ENCODE data around the gene UBL3.

UBL3 gene, protein sequence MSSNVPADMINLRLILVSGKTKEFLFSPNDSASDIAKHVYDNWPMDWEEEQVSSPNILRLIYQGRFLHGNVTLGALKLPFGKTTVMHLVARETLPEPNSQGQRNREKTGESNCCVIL

DNA sequence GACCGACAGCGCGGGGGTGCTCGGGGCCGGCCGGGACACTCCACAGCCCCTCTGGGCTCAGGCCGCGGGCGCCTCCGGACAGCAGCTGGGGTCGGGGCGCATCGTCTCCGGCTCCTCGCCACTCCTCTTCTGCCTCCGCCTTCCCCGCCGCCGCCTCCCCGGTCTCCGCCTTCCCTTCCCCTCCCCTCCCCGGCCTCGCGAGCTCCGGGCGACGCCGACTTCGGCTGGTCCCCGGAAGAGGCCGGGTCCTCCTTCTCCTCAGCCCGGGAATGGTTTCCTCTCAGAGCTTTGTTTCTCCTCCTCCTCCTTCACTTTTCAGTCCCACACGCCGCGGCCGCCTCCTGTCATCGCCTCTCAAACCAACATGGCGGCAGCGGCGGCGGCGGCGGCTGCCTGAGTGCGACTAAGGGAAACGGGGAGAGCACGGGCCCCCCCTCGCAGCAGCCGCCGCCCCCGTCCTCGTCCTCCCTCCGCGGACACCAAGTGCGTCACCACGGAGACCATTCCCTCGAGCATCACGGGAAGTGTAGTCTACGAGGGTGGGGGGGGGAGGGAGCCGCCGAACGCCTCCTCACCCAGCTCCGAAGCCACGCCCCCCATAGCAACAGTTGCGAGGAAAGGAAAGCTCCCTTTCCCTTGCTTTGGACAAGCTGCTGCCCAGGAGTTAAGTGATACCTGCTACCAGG is at the start of gene UBL3:
UBL3 (minus strand) TSS at position 405 of the 686 bp plus-strand sequence. CDS start 1,079 bp downstream, outside the sequence.
- DNase-seq, result peak; percentile 96

DNA sequence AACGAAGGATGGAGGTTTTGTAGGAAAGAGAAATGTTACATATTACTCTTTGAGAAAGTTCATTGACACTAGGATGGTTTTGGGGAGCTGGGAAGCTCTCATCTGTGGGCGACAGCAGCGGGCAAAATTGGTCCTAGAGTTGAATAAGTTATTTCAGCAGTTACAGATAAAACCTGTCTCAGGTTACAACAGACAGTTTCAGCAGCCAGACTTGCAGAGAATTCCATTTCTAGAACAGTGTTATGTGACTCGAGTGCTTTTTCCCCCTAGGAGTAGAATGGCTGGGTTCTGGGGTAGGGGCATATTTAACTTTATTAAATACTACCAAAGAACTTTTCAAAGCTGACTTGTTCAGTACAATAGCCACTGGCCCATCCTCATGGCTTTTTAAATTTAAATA is 46.7 kb upstream of the UBL3 start:
- DNase-seq, result no peak

DNA sequence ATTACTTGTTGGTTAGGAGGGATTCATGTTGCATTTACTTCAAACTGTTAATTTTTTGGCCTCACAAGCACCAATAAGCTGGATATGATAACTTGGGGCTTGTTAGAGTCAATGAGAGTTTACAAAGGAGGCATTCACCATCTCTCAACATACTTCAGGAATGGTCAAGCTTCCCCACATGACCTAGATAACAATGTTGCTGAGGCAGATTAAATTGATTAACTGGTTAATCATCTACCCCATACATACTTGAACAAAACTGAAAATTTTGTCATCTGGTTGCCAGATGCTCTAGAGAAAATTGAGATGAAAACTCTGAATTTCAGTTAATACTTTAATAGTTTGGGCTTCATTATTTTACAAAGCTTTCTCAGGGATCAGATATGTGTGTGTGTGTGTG is 43.0 kb upstream of the UBL3 start:
- DNase-seq, result no peak

DNA sequence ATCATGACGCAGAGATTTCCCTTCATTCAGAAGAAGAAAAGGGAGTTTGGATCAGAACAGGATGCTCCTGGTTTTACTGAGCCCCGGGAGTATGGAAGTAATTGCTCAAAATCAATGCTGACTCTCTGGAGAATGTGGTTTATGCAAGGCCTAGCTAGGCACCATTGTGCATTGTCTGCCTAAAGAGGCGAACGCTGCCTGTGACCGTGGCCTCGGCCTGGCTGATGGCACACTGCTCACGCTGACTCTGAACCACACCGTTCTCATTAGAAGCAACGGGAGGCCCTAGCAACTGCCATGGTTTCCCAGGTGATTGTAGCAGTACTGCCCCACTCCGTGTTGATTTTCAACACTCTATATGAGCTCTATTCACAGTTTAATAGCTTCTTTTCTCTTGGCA is 41.7 kb upstream of the UBL3 start:
- no peak for DNase-seq

DNA sequence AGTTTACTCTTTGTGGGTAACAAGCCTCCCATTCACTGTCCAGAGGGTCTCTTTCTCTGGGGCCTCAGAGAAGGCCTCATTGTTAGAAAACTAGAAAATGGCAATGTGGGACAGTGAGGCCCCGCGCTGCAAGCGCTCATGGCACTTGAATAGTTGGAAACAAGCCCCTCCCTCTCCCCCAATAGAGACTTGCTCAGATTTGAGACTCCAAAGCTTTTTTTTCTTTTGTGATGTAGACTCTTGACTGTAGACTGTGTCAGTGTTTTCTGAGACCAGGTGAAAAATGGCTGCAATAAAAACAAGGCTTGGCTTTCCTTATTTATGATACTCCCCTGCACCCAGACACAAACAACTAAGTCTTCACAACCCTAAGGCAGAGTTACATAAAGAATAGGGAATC is 38.7 kb upstream of the UBL3 start:
- DNase-seq, result no peak

DNA sequence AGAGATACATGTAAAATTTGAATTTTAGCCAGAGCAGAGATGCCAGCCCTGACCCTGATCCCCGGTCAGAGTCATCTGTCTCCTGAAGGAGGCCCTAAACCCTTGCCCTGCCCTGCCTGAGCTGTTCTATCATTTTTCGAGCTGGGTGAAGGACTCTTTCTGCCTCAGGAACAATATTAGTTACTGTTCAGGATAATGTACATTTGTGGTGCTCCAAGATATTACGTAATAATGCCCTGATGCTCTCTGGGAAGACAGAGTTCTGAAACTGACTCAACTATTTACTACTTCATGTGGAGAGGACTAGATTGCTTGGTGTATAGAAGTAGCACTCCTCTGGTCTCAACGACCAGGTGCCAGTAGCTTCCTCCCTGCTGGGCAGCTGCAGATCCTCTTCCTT is 37.9 kb upstream of the UBL3 start:
- no peak for DNase-seq

DNA sequence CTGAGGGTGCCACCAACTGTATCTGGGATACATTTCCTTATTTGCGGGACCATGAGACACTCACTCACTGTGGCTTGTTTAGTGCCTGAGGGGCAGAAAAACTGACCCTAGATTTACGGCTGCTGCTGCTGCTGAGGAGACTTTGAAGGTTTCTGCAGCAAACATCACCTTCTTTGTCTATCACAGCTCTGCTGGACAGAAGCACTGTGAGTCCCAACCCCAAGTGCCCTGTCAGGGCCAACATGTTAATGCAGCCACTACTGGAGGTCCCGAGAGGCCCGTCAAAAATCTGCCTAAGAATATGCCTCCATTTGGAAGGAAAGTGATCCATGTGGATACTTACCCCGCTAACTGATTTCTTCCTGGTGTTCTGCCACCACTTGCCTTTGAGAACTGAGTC is 37.3 kb upstream of the UBL3 start:
- DNase-seq, result no peak

DNA sequence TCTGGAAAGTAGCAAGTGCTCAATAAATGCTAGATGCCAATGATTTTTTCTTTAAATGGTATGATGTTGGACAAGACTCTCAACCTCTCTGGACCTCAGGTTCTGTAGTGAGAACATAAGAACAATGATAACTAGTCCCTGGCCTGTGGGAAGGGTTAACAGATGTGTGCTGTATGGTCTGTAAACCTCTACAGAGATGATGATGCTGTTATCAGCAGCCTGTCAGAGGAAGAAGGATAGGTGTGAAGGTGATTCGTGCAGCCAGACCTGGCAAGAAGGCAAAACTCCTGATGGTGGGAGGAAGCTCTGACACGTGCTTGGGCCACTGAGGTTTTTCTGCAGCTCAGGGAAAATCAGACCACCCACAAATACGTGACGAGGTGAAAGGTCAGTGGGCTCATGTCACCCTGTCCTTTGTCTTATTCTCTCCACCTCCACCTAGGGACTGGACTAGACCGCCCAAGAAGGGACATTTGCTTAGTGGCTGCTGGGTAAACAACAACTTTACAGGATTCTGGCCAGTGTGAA is 36.7 kb upstream of the UBL3 start:
- DNase-seq, result no peak

DNA sequence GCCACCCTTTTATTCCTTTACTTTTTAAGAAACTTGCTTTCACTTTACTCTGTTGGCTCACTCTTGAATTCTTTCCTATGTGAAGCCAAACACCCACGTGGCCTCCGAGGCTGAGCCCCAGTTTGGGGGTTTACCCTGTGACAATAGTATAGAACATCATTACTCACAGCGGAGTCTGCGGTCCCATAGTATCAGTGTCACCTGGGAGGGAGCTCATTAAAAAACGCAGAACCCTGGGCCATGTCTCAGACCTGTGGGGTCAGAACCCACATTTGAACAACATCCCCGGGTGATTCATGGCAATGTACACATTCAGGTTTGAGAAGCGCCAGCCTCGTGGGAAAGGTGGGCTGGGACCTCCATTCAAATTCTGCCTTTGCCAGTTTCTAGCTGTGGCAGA is 36.0 kb upstream of the UBL3 start:
- DNase-seq, result no peak

DNA sequence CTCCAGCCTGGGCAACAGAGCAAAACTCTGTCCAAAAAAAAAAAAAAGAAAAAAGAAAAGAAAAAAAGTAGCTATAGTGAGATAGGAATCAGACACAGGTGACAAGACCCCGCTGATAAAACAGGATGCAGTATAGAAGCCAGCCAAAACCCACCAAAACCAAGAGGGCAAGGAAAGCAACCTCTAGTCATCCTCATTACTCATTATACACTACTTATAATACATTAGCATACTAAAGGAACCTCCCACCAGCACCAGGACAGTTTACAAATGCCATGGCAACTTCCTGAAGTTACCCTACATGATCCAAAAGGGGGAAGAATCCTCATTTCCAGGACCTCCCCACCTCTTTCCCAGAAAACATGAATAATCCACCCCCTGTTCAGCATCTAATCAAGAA is 35.6 kb upstream of the UBL3 start:
- DNase-seq, result no peak

DNA sequence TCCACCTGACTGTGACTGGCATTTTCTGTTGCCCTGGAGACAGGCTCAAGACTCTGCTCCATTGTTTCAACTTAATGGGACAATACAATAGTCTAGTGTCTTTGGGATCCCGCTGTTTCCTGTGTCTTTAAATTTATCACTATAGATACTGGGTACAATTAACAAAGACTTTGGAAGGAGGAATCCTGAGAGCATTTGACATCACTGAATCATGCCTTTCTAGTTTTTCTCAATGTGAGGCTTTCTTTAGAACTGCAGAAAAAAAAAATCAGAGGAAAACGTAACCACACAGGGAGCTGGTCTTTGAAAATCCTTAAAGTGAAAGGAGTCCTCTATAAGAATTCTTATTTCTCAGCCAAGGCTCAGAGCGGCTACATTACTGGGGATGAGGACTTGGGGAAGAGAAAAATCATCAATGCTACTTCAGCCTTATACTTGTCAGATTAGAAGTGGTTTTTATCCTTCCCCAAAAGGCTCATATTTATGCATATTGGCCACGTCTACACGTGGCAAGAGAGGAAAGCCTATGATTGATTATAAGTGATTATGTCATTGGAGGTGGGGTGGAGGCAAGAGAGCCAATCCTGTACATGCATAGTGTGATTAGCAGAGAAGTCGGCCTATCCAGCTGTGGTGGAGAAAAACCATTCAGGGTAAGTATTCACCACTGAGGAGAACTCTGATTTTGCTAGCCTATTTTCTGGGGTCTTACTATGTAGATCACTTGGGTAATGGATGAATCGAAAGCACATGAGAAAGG is 34.4 kb upstream of the UBL3 start:
- no peak for DNase-seq

DNA sequence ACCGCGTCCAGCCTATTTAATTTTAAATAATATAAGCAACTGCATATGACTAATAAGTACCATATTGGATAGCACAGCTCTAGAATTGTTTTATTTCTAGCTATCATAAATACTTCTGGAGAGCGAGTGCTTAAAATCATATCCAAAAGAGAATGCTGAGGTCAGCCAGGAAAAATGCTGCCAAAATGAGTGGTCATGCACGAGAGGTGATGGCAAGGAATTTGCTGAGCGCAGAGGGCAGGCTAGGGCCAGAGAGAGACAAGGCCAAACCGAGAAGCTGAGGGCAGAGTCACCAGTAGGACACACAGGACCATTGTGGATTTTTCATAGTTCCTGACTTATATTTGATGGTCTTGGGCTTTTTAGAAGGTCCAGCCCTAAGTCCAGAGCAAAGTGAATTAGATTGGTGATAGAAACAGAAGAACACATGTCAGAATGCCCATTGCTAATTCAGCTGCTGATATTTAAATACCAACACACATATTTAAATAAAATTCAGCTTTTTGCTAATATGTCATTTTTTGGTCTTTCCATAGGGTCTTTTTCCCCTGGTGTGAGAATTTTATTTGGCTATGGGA is 33.6 kb upstream of the UBL3 start:
- no peak for DNase-seq

DNA sequence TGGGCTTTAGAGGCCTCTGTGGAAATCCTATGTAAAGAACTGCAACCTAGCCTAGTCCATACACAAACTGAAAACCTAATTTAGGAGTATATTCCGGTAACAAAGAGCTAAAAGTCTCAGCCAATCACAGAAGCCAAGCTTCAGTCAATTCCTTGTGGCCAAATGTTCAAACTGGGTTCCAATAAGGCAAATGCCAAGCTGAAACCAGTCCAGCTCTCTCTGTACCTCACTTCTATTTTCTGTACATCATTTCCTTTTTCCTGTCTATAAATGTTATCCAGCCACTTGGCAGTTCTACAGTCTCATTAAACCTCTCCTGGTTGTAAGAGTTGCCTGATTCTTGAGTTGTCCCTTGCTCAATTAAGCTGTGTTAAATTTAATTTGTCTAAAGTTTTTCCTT is 31.7 kb upstream of the UBL3 start:
- DNase-seq, result no peak

DNA sequence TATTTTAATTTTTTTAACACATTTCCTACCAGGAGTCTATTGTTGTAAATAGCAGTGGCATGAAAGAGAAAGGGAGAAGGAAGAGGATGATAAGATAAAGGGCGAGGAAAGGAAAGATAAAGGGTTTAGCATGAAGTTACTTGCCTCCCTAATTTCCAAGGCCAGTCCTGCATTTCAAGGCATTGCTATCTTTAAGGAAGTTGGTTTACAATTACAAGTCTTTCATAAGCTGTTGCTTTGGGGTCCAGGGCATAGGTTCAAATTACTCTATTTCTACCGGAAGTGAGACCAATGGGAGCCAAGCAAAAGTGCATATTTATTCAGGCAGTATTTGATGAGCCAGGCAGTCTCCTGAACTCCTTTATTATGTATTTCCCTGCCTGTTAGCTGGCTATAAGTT is 27.7 kb upstream of the UBL3 start:
- no peak for DNase-seq

DNA sequence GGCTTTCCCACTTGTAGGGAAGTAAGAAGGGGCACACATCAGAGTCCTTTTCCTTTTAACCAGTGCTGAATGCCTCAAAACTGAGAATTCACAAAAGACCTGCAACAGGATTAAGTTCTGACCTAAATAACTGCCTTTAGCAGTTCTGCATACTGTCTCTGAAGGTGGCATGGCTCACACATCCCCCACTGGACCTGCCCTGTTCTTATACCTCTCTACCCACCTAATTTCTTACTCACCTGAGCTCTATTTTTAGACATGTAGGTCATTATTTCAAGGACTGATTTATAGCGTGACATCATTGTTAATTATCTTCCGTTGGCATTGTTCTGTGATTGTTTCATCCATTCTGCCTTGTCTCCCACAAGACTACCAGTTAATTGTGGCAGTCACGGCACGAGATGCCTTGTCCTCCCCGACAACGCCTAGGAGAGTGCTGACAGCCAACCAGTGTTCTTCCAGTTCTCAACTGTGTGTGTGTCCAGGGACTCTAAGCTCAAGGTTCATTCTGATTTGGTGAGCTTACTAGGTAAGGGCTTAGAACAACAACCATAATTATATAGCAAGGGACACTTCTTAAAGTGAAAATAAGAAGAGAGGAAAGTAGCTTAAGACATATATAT is 27.1 kb upstream of the UBL3 start:
- DNase-seq, result no peak

DNA sequence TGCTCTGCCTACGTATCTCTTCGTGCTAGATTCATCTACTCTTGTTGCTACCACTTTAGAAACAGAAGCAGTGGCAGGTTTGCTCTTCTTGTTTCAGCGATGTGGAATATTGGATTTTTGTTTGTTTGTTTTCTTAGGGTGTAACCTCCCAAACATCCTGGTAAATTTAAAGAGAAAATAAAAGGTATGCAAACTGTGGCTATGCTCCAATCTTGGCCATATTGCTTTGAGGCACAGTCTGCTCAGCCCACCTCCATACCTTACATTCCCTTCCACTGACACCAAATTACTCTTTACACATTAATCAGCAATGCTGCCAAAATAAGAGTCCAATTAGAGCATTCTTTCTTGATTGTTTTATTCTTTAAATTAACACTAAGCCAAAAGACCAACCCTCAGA is 25.2 kb upstream of the UBL3 start:
- DNase-seq, result no peak

DNA sequence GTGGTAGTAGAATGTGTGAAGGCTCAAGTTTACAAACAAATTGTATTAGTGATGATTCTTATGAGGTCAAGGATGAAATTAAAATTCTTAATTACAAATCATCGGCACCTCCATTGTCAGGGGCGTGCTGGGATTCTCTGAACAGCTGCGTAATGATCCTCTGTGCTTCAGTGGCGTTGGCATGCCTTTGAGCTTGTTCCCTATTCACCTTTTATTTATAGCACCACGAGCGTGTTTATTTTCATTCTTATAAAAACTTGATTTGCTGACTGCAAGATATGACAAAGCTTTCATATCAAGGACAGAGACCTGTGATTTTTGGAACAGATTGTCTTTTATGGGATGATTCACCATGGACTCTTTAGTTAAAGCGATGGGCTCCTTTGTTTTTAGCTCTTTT is 18.2 kb upstream of the UBL3 start:
- DNase-seq, result no peak

DNA sequence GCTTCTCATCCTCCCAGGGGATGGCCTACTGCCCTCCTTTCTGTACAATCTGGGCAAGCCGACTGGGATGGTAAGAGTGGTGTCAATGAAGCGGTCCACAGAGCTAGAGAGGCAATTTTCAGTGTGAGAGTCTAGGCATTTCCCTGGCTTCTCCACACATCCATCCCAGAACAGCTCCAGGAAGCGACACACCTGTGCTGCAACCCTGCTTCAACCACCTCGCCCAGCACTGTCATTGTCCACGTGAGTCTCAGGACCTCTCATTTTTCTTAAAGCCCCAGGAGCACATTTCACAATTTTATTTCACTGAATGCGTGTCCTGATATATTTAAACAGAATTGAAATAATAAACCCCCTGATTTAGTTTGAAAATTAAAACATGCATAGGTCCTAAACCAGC is 15.5 kb upstream of the UBL3 start:
- no peak for DNase-seq

DNA sequence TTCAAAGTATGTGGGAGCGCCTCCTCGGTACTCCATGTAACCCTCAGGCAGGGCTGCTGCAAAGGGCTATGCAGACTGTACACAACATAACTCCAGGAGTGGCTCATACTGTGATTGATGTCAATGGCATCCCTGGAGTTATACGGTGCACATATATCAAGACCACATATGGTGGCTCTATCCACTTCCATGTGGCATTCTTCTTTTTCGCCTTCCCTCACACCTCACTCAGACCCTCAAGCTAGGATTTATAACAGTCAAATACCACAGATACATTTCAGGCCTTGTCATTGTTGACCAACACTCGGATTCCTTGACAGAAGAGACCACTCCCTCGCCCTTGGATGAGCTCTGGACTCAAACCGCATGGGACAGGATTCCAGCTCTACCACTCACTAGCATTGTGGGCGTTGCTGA is 11.3 kb upstream of the UBL3 start:
- no peak for DNase-seq

DNA sequence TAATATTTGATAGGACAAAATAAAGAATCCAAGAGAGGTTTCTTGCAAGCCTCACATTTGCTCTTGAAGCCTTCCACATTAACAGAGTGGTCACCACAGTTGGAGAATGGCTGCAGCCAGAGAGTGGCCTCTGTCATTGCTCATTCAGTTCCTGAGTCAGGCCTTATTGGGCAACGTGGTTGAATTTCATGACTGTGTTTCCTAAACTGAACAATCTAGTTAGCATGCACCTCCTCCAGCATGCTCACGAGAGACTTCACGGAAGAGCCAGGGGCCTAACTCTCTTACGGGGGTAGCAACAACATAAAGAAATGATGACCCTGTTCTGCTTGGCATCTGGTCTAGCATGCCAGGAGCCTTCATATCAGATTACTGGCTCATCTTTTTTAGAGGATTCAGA is 9.6 kb upstream of the UBL3 start:
- DNase-seq, result no peak

DNA sequence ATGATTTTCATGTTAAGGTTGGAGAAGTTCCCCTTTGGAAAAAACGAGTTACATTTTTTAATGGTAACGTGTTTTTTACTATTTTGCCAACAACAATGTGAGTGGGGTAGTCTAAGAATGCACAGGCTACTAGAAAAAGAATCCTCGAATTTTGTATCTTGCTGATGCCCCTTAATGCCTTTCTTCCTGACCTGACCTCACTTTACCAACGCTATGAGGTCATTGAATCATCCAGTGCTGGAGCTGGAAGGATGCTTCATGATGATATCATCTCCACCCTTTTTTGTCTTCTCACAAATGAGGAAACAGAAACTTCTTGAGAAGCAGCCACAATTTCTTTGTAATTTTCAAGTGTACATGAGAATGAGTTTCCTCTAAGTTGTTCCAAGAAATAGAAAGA is 8.2 kb upstream of the UBL3 start:
- DNase-seq, result no peak

DNA sequence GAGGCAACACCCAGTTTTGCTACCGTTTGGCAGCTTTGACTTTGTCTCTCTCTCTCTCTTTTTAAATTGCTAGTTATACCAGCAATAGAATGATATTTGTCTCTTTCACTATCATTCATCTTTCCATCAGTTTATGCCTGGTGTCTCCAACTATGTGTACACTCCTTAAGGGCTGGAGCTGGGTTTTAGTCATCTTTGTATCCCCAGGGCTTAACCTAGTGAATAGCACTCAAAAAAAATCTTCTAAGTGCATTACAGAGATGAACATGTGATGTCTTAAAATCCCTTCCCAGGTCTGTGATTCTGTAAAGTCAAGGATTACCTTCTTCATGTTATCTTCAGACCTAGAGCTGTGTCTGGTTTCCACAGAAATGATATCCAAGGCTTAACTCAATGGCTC is 7.8 kb upstream of the UBL3 start:
- DNase-seq, result no peak

DNA sequence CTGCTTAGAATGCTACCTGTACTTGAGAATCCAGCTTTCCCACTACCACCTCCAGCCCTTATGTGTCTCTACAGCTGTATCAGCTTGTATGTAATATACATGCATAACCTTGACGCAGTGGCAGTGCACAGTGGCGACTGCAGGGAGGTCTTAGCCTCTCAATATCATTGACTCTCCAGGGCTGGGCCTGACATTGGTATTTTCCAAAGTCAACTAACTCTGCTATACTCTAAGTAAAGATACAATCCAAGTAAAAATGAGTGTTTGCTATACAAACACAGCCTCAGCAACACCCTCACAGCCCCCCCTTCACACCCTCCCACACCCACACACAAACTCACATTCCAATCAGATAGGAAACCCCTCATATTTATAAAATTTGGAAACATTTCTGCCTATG is 6.7 kb upstream of the UBL3 start:
- DNase-seq, result no peak

DNA sequence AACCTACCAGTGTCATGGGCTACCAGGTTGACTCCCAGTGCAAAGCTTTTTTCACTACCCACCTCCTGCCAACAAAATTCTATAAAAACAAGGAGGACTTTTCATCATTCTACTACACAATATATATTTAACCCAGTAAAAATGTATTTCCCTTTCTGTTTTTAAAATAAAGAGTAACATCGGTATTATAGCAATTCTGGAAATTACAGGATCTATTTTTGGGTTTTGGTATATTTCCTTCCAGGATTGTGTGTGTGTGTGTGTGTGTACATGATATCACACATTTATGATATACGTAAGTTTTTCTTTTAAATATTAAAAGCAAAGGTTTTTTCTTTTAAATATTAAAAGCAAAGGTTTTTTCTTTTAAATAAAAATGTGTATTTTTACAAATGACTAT is 6.0 kb upstream of the UBL3 start:
- DNase-seq, result no peak
